ENCODE measurements around the gene DLG2.
"Not testable (repeated sequence)": the region's sequence is repeated elsewhere in the genome, so short reads cannot be mapped to it uniquely, and the experiment has no call there.

Gene DLG2

DNA sequence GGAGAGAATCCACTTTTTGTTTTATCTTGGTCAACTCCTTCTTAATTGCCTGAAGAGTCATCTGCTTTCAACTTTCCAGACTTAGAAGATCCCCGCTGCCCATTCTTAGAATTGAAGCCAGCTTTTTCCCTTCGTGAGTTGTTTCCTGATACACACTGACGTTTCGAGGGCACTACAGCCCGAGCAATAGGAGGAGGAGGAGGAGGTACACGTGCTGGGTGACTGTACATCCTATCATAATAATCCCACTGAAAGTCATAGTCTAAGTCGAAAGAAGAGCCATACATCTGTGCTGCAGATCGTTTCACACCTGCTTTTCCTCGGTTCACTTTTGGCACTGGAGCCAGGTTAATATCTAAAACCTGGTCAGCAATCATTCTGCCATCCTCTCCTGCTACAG, 606.1 kb downstream of the DLG2 start:
- DNase-seq (ENCODE audit: low read depth in 2 of 2): no peak

DNA sequence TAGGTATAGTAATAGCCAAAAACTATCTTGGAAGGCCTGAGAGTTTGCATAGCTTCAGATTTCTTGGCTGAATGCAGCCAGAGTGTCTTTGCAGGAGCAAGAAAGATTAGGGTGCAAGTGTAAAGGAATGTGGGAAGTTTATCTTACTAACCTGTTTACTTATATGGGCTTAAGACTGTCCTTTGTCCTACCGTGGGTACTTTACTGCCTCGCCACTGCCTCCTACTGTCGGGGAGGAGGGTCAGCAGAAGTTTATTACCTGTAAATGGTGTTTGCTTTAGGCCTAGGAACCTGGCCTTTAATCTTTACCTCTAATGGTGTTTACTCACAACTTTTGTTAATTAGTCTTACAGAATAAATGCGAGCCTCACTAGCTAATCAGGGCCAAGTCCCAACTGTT, 633.8 kb downstream of the DLG2 start:
- no peak for DNase-seq (ENCODE audit: low read depth in 2 of 2)

DNA sequence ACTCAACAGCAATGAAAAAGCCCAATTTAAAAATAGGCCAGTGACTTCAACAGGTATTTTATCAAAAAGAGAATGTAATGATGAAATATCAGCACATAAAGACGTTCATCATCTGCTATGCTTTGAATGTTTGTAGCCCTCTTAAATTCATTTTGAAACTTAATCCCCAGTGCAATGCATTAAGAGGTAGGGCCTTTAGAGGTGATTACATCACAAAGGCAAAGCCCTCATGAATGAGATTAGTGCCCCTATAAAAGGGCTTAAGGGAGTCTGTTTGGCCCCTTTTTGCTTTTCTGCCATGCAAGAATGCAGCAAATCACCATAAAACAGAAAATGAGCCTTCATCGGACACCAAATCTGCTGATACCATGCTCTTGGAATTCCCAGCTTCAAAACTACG, 637.0 kb downstream of the DLG2 start:
- no peak for DNase-seq (ENCODE audit: low read depth in 2 of 2)

DNA sequence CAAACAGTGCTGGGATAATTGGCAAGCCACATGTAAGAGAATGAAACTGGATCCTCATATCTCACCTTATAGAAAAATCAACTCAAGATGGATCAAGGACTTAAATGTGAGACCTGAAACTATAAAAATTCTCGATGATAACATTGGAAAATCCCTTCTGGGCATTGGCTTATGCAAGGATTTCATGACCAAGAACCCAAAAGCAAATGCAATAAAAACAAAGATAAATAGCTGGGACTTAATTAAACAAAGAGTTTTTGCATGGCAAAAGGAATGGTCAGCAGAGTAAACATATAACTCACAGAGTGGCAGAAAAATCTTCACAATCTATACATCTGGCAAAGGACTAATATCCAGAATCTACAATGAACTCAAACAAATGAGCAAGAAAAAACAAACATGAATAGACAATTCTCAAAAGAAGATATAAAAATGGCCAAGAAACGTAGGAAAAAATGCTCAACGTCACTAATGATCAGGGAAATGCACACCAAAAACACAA, 639.4 kb downstream of the DLG2 start:
- not testable (repeated sequence) for DNase-seq (ENCODE audit: low read depth in 2 of 2)

DNA sequence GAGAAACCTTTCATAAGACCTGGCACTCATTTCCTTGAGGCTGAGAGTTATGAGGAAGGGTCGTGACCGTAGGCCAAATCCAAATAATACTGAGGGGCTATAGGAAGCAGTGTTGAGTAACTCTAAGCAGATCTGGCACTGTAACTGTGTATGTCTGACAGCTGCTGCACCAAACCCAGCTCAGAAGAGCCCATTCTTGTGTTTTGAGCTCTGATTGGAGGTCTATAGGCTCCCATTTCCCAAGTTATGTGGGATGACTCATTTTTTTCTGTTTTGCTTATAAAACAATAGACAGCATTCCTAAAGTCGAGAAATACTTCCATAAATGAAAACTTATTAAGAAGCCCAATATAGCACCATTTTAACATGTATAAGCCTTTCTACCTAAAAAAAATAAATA, 645.8 kb downstream of the DLG2 start:
- DNase-seq (ENCODE audit: low read depth in 2 of 2): no peak

DNA sequence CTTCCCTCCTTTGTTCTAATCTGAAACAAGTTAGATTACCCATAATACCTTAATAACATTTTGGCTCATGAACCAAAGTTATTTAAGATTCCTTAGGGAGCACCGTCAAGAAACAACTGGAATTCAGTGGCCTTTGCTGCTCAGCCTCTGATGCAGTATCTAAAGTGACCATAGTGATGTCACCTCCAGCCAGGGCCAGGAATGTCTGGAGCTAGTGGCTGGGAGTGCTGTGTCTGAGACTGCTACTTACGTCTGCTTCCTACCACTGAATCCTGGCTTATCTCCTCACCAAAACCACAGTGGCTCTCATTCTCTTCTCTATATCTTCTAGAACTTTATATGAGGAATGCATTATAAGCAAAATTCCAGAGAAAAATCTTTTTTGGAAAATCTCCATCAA, 658.0 kb downstream of the DLG2 start:
- no peak for DNase-seq (ENCODE audit: low read depth in 2 of 2)

DNA sequence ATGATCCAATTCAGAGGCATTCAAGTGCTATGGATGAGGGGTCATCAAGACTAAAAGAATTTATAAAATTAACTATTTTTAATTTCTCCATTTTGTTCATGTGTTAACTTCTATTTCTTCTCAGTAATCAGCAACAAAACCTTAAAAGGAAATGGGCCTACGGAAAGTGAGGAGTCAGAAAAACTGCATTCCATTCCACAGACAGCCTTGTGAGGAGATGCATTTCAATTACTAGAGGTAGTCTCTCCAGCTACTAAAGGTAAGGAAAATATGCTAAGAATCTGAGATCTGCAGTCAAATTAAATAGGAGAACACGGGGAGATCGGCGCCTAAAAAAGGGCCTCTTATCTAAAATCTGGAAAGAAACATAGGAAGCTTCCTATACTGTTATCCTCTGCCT, 661.7 kb downstream of the DLG2 start:
- DNase-seq (ENCODE audit: low read depth in 2 of 2): no peak

DNA sequence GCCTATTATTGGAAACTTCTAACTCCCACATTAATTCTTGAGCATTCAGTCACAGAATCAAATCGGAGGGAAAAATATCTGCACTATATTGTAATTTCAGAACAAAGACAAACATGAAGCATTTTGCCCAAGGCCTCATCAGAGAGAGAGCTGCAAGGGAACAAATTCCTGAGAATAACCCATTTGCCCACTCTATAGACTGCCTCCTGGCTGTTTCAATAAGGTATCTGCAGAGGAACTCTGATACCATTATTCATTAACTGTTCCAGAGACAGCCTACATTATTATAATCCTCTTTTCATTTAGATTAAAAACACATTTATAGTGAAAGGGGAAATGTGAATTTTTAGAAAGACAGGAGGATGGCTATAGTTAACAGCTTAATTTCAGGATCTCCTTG, 663.9 kb downstream of the DLG2 start:
- DNase-seq (ENCODE audit: low read depth in 2 of 2): no peak

DNA sequence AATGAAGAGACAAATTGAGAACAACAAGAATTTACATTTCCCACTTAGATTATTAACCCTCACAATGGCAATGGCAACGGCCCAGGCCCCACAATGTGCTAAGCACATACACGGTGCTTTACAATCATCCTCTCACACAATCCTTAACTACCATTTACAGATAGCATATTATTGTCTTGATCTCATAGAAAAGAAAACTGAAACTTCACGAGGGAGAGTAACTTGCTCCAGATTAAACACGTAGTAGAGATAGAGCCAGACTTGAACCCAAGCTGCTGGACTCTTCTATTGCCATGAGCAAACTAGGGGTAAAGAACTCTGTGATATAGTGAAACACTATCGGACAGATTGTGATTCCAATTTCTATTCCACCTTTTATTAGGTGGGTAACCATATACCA, 665.1 kb downstream of the DLG2 start:
- no peak for DNase-seq (ENCODE audit: low read depth in 2 of 2)

DNA sequence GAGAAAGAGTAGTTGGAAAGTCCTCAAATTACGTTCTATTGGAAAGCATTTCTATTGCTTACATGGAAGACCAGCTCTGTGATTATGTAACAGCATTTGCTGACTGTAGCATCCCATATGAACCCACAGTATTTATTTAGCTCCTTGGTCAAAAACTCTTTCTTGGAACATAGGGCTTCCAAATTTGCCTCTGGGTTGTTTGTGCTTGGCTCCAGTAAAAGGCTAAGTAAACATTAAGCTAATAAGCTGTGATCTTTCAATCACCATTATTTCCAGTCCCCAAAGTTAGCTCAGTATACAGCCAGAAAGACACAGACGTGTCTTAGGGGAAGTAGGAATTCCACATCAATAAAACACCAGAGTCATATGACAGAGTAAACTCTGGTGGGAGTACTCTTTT, 668.8 kb downstream of the DLG2 start:
- no peak for DNase-seq (ENCODE audit: low read depth in 2 of 2)

DNA sequence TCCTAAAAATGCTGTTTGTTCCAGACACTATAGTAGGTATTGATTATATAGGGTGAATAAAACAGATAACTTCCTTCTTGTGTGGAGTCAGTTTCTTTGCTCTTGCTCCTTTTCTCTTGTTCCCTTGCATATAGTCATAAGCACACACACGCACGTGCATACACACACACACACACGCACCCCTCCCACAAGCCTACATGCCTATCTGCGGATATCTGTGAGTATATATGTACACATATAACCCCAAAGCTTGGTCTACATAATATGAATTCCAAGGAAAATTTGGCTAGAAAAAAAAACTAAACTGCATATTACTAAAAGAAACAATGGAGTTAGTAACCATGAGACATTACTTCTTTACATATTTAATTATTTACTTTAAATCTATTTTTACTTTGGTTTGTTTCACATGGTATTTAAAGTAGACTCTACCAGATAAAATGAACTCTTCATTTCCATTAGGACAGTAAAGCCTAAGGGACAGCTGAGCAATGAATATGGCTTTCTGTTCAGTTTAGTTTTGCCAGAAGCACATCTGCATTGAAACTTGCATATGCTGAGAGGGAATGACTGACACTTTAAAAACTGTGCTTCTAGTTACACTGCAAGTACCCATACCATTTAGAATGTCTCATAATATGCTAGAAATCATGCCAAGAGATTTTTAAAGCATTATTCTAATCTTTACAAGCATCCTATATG, 676.4 kb downstream of the DLG2 start:
- no peak for DNase-seq (ENCODE audit: low read depth in 2 of 2)

DNA sequence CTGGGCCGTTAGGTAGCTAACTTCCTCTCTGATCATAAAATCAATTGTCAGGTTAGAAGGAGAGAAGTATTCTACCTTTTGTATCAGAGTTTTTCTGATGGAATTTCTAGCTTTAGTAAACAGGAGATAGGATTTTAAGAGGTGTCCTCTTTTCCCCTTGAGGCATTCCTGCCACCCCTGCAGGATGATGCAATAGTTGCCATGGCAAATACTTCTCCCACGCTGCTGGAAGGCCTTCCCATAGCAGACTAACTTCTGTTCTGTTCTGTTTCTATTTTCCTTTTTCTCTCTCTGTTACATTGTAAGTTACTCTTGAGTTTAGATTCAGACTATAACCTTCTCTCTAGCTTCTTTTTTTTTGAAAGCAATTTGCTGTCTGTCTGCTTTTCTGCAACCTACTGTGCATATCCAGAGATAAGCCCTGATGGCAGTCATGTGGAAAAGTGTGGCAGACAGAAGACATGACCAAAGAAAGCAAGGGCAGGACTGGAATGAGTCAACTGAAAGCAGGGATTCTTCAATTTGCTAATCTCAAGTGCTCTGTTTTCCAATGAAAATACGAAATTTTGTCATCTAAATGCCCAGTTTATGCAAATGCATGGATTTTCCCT, 679.1 kb downstream of the DLG2 start:
- DNase-seq (ENCODE audit: low read depth in 2 of 2): no peak

DNA sequence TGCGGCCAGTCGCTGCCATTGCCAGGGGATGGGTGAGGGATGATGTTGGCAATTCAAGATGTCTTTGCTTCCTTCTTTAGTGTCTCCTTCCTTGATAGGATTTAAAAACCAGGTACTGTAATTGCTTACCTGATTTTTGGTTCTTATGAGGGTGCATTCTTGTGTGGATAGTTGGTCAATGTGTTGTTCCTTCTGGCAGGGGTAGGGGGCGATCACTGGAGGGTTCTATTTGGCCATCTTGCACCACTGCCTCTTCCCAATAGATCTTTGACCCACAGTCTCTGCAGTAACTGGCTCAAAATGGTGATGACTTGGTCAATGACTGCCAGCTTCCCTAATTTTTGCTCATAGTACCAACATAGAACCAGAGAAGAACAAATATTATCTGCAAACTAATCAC, 680.1 kb downstream of the DLG2 start:
- no peak for DNase-seq (ENCODE audit: low read depth in 2 of 2)

DNA sequence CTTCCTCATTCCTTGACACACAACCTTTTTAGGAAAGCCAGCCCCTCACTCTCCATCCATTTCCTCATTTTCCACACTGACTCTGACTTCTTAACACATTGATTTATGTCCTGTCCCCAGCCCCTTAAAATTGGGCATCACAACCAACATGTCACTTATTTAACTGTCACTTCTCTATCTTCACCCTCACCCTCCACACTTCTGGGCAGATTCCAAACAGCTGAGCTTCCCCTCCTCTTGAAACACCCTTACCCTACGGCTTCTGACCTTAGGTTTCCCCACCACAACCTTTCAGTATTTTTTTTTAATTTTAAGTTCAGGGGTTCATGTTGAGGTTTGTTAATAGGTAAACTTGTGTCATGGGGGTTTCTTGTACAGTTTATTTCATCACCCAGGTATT, 696.3 kb downstream of the DLG2 start:
- DNase-seq (ENCODE audit: low read depth in 2 of 2): no peak

DNA sequence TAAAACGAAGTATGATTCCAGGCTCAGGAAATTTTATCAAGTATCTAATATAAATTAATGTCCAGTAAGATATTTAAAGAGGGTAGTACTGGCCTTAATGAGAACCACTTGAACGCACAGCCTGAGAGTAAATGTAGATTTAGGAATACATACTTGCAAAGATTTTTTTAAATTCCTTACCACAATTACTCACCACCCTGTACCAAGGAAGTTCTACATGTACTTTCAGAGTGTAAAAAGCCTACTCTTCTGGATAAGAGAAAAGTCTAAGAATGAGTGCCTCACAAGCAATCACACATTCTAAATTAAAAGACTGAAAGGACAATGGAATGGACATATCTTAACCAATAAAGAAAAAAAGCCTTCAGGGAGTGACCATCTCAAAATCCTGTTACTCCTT, 697.4 kb downstream of the DLG2 start:
- DNase-seq (ENCODE audit: low read depth in 2 of 2): no peak

DNA sequence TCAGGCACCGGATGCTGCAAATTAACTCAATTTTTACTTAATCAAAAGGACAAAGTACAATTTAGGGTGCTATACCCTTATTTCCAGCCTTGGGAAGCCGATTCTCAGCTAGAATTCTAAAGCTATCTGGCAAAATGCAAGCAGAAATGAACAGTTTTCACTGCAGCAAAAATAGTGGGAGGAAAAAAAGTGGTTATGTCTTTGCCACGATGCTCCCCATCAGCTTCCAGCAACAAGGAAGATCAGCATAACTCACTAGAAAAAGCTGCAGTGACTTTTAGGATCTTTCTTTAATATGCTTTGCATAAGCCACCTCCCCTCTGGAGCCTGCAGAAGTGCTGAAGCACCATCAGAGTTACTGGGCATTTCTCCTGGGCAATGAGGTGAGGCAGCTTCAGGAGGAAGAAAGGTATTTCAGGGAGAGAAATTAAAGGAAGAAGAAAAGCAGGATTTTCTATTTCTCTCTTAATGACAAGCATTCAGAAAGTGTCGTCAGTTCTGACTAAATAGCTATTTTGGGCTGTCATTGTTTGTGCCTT, 702.9 kb downstream of the DLG2 start:
- no peak for DNase-seq (ENCODE audit: low read depth in 2 of 2)

DNA sequence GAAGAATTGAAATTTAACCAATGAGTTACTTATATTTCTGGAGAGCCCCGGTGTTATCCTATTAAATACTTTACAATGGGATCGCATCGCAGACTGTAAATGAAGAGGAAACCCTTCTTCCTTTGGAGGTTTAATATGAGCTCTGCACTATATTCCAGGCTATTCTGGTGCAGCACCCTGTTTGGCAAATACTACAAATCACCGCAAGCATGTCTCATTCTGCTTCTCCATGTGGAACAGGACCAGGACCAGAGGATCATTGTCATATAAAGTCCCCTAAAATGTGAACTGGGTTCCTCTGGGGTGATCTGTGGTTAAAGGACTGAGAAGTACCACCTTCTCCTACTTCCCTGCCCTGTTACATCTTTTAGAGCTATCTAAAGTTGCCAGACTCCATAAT, 703.7 kb downstream of the DLG2 start:
- no peak for DNase-seq (ENCODE audit: low read depth in 2 of 2)

DNA sequence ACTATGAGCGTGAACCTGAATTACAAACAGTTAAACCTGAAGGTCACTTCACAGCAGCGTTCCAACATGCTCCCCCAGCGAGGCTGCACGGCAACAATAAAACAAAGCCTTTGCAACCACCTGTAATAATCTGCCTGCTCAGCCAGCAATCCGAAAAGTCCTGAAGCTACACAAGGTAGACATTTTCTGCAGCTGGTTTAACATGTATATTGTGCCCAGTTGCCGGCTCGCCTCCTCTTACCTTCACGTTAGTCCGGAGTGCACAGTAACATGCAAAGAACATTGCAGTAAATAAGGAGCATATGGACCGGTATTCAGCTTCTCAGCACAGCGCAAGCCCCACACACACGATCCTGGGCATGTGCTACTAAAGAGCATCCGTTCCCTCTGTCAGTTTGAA, 704.3 kb downstream of the DLG2 start:
- no peak for DNase-seq (ENCODE audit: low read depth in 2 of 2)

DNA sequence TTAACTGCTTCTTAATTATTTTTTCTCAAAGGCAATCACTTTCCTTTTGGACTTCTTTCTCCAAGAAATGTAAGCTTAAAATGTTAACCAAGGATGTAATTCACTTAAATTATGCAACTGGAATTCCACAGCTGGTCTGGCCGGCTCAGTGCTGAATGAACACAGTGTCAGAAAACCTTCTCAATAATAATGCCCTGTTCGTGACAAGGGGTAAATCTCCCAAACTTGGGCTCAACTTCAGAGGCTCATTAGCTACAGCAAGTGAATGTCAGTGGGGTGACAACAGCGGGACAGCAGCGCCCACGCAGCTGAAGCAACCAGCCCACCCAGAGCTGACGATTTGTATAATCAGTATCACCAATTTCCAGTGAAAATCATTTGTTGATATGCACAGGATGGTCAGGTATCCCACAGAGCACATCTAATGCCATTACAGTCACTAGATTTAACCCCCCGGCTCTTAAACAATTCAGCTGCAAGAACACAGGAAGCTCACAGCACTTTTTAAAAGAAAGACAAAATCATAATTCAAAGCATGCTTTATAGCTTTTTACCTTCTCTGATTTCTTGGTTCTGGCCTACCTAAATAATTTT, 704.8 kb downstream of the DLG2 start:
- DNase-seq (ENCODE audit: low read depth in 2 of 2): no peak

DNA sequence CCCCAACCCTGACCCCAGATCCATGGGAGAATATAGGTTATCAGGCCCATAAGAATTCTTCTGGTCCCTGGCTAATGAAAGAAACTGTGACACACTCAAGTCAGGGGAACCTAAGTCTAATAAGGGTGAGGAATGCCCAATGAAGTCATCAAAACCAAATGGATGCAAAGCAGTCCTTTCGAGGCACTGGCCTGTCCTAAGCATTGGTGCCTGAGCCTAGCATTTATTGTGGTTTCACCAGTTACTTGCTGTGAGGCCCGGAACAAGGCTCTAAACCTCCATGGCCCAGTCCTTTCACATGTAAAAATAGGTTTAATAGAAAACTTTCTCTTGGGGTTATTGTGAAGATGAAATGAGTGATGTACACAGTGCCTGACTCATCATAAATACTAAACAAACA, 712.6 kb downstream of the DLG2 start:
- no peak for DNase-seq (ENCODE audit: low read depth in 2 of 2)

DNA sequence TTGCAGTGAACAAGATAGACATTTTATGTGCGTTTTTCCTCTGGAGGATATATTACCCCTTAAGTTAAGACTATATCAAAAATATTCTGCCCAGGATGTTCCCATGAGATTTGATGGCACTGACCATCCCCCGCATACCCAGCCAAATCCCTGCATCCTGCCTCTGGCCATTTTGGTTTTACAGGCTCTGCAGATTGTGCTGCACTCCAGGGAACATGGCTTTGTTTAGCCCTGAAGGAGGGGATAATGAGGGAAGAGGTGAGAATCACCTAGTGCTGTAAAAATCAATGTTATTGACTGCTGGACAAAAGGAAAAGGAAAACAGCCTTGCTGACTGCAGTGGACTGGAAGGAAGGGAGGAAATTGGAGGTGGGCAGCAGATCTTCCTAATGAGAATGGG, 717.4 kb downstream of the DLG2 start:
- DNase-seq (ENCODE audit: low read depth in 2 of 2): no peak

DNA sequence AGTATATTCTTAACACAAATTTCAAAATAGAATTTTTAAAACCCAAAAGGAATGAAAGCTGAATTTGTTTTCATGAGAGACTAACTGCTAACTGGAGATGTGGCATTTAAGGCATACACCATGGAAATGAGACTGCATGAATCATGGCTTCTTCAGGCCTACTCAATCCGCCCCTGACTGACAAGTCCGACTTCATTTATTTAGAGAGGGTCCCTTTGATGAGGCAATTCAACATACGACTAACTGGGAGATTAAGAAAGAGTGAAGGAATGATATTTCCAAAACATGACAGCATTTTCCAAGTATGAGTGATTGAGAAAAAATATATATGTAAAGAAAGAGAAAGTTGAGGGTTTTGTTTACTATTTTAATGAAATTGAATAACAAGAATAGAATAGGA, 720.1 kb downstream of the DLG2 start:
- DNase-seq (ENCODE audit: low read depth in 2 of 2): no peak

DNA sequence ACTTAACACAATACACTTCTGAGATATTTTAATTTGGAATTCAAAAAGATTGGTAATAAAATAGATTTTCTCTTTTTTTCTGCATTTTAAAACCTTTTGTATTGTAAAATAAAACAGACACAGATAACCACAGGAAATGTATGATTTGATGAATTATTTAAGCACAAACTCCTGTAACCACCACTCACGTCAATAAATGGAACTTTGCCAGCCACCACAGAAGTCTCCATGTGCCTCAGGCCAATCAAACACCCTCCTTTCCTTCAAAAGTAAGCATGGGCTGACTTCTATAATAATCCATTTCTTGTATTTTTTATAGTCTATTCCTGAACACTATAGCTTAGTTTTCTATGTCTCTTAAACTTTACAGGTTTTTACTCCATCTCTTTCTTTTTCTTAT, 721.7 kb downstream of the DLG2 start:
- no peak for DNase-seq (ENCODE audit: low read depth in 2 of 2)
